CD4-positive, alpha-beta T cell (primary cell): ENCODE data around the gene ITIH2. TPM values are rescaled to one million over a fixed set of nuclear protein-coding genes. Genes with fewer than 3 reads are reported as not detected.
A peak's percentile ranks its signal among the peaks of the same experiment; 100 is the strongest.

Experiments
- ATAC-seq: fragments of 200-7000 bp; cut with Tn5 transposase; one replicate; pipeline ENCODE4 v1.10.0; 2022; ENCODE audit warnings: mild to moderate bottlenecking; ENCODE audit not compliant: poor library complexity
- CTCF ChIA-PET: fragments of 350-600 bp; sonication (Branson Sonifier 250); formaldehyde crosslinking; loops from one replicate; lab custom pipeline; 2021; ENCODE audit warnings: antibody characterized with exemption, inconsistent platforms; lab: Charles Lee
- POLR2A ChIA-PET: fragments of 350-600 bp; sonication (Branson Sonifier 250); formaldehyde crosslinking; loops from one replicate; lab custom pipeline; 2021; ENCODE audit warnings: antibody characterized with exemption, inconsistent platforms; lab: Charles Lee
- DNase-seq, 14 experiments: peaks; one replicate each; pipeline ENCODE4 v3.0.0-alpha.2; 2013 to 2020; ENCODE audit warnings: mixed read lengths in 2 of 14
- H3K27ac ChIP-seq, 2 donors: one replicate each; pipeline versions ENCODE4 v1.5.1 to v1.7.0; 2013; ENCODE audit warnings: low read length in 2 of 2, low read depth in 1 of 2, mild to moderate bottlenecking in 1 of 2
- H3K27me3 ChIP-seq, 2 experiments: 1 replicate in 1 of 2; 2 replicates in 1 of 2; pipeline versions ENCODE4 v1.6.1 to v1.7.0; 2013; ENCODE audit warnings: low read length in 2 of 2, control low read depth in 1 of 2, mild to moderate bottlenecking in 1 of 2, moderate library complexity in 1 of 2; ENCODE audit not compliant: insufficient read depth in 2 of 2, control insufficient read depth in 1 of 2
- H3K36me3 ChIP-seq: one replicate; pipeline ENCODE4 v1.6.1; 2013; ENCODE audit warnings: low read length, control low read depth; ENCODE audit not compliant: insufficient read depth
- H3K4me1 ChIP-seq: one replicate; pipeline ENCODE4 v1.6.1; 2013; ENCODE audit warnings: low read length, control low read depth; ENCODE audit not compliant: insufficient read depth
- H3K4me3 ChIP-seq: one replicate; pipeline ENCODE4 v1.5.1; 2013; ENCODE audit warnings: mild to moderate bottlenecking, low read length, moderate library complexity
- H3K9me3 ChIP-seq, 2 experiments: 1 replicate in 1 of 2; 2 replicates in 1 of 2; pipeline versions ENCODE4 v1.6.1 to v1.7.0; 2013; ENCODE audit warnings: low read length in 2 of 2, mild to moderate bottlenecking in 2 of 2, control low read depth in 1 of 2, moderate library complexity in 1 of 2; ENCODE audit not compliant: control insufficient read depth in 1 of 2, insufficient read depth in 1 of 2
- H3K27ac Mint-ChIP-seq: one replicate; pipeline ENCODE4 v1.8.0; 2020; ENCODE audit warnings: mixed read lengths
- H3K27me3 Mint-ChIP-seq: one replicate; pipeline ENCODE4 v1.8.0; 2021; ENCODE audit warnings: mixed read lengths
- H3K36me3 Mint-ChIP-seq: one replicate; pipeline ENCODE4 v1.8.0; 2021; ENCODE audit warnings: low read depth, mixed read lengths
- H3K4me1 Mint-ChIP-seq: one replicate; pipeline ENCODE4 v1.8.0; 2021; ENCODE audit warnings: low read depth, mixed read lengths
- H3K4me3 Mint-ChIP-seq: one replicate; pipeline ENCODE4 v1.8.0; 2020; ENCODE audit warnings: mild to moderate bottlenecking, mixed read lengths
- H3K9me3 Mint-ChIP-seq: one replicate; pipeline ENCODE4 v1.8.0; 2020; ENCODE audit warnings: mixed read lengths
- intact Hi-C, 2 experiments: fragments of 100-400 bp; cut with DNase I in 1 of 2; cut with micrococcal nuclease in 1 of 2; formaldehyde crosslinking; loops; one replicate each; pipeline versions ENCODE4 v1.15.1 to v1.9.0; 2023 to 2025; cut with DNase I, micrococcal nuclease
- total RNA-seq, 174 experiments: library from RNA in 2 of 174; stranded (reverse) in 2 of 174; gene quantifications; one replicate each; pipeline ENCODE4 v1.2.3 and lab custom pipeline; 2021 to 2026
- TF ChIP-seq, protein P1 (sequence below): fragments of 200-600 bp; IDR thresholded peaks from one replicate; pipeline ENCODE4 v1.8.0; 2022; ENCODE audit warnings: antibody characterized with exemption, mild to moderate bottlenecking

ITIH2 gene
- total RNA-seq, 2 experiments from 2014 or later: not detected

DNA sequence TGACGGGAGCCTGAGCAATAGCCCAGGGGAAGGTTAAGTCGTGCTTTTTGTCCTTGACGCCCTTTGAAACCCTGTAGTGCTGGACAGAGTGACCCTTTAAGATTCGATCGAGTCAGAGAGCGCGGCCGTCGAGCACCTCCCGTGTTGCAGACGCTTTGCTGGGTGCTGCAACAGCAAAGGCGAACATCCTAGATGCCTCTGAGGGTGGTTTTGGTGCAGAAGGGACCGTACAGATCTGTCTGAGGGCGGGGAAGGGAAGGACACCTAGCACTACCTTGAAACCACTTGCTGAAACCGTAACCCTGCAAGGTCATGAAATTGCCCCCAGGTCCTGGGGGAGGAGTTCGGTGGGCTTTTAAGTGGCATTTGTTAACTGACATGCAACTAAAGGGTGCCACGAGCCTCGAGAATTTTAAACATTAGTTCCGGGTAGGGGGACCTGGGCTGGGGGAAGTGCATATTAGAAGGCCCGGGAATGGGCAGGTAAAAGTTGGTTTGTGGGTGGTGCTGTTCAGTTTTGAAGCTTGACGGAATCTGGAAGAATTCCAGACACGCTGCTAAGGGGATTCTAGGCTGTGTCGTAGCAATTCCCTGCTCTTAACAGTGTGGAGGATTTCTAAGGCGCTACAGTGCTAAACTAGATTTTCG lies 85.6 kb downstream of the ITIH2 start:
- peak overlapping the region; percentile 93 for H3K4me3 ChIP-seq
- H3K27me3 ChIP-seq: no peaks in the 10 kb centered on the region
- ATAC-seq: peak; percentile 7
- peaks cover 22% of the 10 kb centered on the region for H3K36me3 ChIP-seq
- H3K4me1 ChIP-seq: peaks cover 27% of the 10 kb centered on the region
- H3K36me3 Mint-ChIP-seq: peaks cover 29% of the 10 kb centered on the region
- peak overlapping the region in 1 of 2 donors; percentile 2 for H3K27ac ChIP-seq
- no peaks in the 10 kb centered on the region for H3K9me3 Mint-ChIP-seq
- intact Hi-C loops: loop anchor here (1.0 to 10.0 kb wide), 2 partner anchors 30 to 374 kb away; partner anchors contain the start of genes TAF3 (in 2 of the 2) and SFMBT2 (in 1 of the 2)
- ChIA-PET POLR2A (interaction anchor here (1.0 to 3.8 kb wide), 18 partner anchors 9 to 1440 kb away, joined by 3 to 135 read pairs (median 4); partner anchors contain the start of gene TAF3), CTCF (interaction anchor here (1.0 kb wide), 1 partner anchor 29 kb away, joined by 6 read pairs; the partner anchor contains the start of gene TAF3)
- no peak overlapping the region for H3K27ac Mint-ChIP-seq
- no peaks in the 10 kb centered on the region for H3K27me3 Mint-ChIP-seq
- DNase-seq: peak in 3 of 14 experiments; percentile 3 to 24 (median 5)
- H3K9me3 ChIP-seq: no peaks in the 10 kb centered on the region
- no peak overlapping the region for H3K4me3 Mint-ChIP-seq
- TF ChIP-seq, protein P1, sequence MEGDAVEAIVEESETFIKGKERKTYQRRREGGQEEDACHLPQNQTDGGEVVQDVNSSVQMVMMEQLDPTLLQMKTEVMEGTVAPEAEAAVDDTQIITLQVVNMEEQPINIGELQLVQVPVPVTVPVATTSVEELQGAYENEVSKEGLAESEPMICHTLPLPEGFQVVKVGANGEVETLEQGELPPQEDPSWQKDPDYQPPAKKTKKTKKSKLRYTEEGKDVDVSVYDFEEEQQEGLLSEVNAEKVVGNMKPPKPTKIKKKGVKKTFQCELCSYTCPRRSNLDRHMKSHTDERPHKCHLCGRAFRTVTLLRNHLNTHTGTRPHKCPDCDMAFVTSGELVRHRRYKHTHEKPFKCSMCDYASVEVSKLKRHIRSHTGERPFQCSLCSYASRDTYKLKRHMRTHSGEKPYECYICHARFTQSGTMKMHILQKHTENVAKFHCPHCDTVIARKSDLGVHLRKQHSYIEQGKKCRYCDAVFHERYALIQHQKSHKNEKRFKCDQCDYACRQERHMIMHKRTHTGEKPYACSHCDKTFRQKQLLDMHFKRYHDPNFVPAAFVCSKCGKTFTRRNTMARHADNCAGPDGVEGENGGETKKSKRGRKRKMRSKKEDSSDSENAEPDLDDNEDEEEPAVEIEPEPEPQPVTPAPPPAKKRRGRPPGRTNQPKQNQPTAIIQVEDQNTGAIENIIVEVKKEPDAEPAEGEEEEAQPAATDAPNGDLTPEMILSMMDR: no peak
- H3K4me1 Mint-ChIP-seq: peaks cover 66% of the 10 kb centered on the region

DNA sequence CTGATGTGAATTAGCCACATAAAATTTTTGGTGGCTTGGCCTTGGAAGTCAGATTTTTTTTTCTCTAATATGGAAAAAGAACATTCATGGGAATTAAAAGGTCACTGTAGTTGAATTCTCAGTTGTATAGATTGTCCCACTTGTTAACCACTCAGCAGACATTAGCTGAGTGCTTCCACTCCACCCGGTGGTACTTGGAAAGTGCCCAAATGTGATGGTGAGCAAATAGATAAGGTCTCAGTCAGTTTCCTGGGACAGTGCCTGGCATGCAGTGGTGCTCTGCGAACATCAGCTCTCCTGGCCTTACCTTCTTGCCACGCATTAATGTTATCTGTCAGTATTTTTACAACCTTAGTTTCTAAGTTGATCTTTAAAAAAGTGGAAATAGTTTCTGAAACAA lies 86.3 kb downstream of the ITIH2 start:
- DNase-seq (no peak), ATAC-seq (no peak)
- Mint-ChIP-seq H3K4me1 (peaks cover 67% of the 10 kb centered on the region), H3K4me3 (no peak overlapping the region), H3K36me3 (peaks cover 34% of the 10 kb centered on the region), H3K27me3 (no peaks in the 10 kb centered on the region), H3K27ac (no peak overlapping the region), H3K9me3 (no peaks in the 10 kb centered on the region)
- H3K4me3 ChIP-seq: peak overlapping the region; percentile 93
- peaks cover 18% of the 10 kb centered on the region for H3K36me3 ChIP-seq
- no peak overlapping the region for H3K27ac ChIP-seq
- no peaks in the 10 kb centered on the region for H3K27me3 ChIP-seq
- no peaks in the 10 kb centered on the region for H3K9me3 ChIP-seq
- ChIA-PET POLR2A (interaction anchor here (3.8 kb wide), 1 partner anchor 29 kb away, joined by 135 read pairs; the partner anchor contains the start of gene TAF3), CTCF (interaction anchor here (0.9 kb wide), 2 partner anchors 33 to 394 kb away, joined by 3 read pairs; no protein-coding TSS in a partner anchor)
- peaks cover 27% of the 10 kb centered on the region for H3K4me1 ChIP-seq
- intact Hi-C loops: loop anchor here in 1 of 2 experiments (10.0 kb wide), 1 partner anchor 375 kb away; the partner anchor contains the start of gene SFMBT2
- TF ChIP-seq, protein P1: no peak

DNA sequence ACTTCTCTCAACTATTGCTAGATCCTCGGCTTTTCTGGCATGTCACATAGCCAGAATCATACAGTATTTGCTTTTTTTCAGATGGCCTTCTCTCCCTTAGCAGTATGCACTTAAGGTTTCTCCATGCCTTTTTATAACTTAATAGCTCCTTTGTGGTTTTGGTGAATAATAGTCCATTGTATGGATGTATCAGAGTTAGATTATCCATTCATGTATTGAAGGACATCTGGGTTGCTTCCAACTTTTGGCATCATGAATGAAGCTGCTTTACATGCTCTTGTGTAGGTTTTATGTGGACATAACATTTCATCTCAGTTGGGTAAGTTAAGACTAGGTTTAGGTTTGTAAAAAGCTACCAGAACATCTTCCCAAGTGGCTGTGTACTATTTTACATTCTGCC lies 89.4 kb downstream of the ITIH2 start:
- no peaks in the 10 kb centered on the region for H3K27me3 ChIP-seq
- peaks cover 33% of the 10 kb centered on the region for H3K36me3 ChIP-seq
- Mint-ChIP-seq H3K4me1 (peaks cover 80% of the 10 kb centered on the region), H3K9me3 (no peaks in the 10 kb centered on the region), H3K27me3 (no peaks in the 10 kb centered on the region), H3K36me3 (peaks cover 65% of the 10 kb centered on the region), H3K27ac (peak overlapping the region; percentile 34), H3K4me3 (peak overlapping the region; percentile 36)
- ChIA-PET CTCF (no interaction called here), POLR2A (interaction anchor here (0.9 to 2.3 kb wide), 2 partner anchors 25 to 269 kb away, joined by 4 to 19 read pairs; partner anchors contain the start of gene TAF3)
- H3K9me3 ChIP-seq: no peaks in the 10 kb centered on the region
- ATAC-seq (no peak), DNase-seq (no peak)
- no peak overlapping the region for H3K27ac ChIP-seq
- intact Hi-C loops: no loop called here
- TF ChIP-seq, protein P1: no peak
- no peak overlapping the region for H3K4me3 ChIP-seq
- peaks cover 23% of the 10 kb centered on the region for H3K4me1 ChIP-seq
